Stimulated activated CD8-positive, alpha-beta memory T cell treated with anti-CD3 and anti-CD28 coated beads, Interleukin-15, amount 100 ng/mL, for 48 hours (primary cell): ENCODE data around the gene AIRE.
A peak's percentile ranks its signal among the peaks of the same experiment; 100 is the strongest.
"Not testable (repeated sequence)": the region's sequence is repeated elsewhere in the genome, so short reads cannot be mapped to it uniquely, and the experiment has no call there.

Experiments used
- DNase-seq, 2 donors: peaks; one replicate each; pipeline ENCODE4 v3.0.0-alpha.2; 2020; ENCODE audit warnings: low read depth in 2 of 2

AIRE gene

DNA sequence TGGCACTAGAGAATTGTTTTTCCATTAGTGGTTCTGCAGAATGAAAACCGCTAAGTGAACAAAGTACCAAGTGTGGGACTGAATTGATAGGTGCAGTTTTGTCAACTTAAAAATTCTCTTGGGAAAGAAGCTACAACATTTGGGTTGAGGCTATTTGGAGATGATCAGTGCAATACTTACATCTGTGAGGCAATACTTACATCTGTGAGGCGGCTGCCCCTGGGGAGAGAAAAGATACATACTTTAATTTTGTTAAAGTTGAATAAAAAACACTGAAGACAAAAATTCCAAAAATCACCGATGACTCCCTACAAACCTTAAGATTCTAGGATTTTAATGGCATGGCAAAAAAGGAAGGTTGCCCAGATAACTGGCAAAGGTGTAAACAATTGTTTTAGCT lies 51.8 kb downstream of the AIRE start:
- no peak for DNase-seq

DNA sequence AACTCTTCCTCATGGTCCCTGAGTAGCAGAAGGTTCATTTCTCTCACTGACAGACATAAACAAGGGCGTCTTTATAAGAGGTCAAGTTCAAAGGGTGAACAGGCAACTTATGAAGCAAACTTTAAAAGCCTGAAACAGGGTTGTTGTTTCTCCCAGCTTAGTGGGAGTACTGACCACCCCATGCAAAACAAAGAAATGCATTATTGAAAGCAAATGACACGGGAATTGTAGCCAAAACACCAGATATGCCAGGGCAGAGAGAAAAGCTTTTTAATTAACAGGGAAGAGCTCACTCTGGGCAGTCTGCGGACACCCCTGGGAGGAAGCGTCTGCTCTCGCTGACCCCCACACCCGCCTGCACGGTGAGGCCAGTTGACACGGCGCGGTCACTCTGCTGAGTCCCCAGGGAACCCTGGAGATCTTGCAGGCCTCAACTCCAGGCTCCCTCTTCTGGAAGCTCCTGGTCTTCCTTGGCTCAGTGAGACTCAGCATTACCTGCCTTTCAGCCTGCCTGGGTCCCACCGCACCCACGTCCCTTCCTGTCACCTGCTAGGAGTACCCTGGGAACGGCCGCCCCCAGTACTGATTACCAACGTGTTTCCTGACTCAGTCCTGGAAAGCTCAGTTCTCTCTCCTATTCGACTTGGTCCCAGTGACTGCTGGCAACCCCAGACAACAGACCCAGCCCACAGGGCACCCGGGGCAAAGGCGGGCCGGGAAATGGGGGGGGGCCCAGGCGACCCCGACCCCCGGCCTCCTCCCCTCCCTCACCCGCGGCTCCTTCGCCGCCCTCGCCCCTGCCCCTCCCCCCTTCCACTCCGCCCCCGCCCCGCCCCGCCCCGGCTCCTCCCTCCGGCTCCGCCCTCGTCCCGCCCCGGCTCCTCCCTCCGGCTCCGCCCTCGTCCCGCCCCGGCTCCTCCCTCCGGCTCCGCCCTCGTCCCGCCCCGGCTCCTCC lies 52.5 kb downstream of the AIRE start:
- DNase-seq = peak in 1 of 2 donors; percentile 10

GRCh38 chr21:44338971-44339910 lies 53.6 kb downstream of the AIRE start, which contains the start of gene CFAP410:
Gene CFAP410 (minus strand): TSS chr21:44339390. CDS start chr21:44339194, 196 bp downstream.
- DNase-seq = peak; percentile 93 to 95

- not testable (repeated sequence) for DNase-seq
Measured at GRCh38 chr21:44341726-44342458, 56.2 kb downstream of the AIRE start.

GRCh38 chr21:44342981-44343380 lies 57.3 kb downstream of the AIRE start:
- not testable (repeated sequence) for DNase-seq

DNA sequence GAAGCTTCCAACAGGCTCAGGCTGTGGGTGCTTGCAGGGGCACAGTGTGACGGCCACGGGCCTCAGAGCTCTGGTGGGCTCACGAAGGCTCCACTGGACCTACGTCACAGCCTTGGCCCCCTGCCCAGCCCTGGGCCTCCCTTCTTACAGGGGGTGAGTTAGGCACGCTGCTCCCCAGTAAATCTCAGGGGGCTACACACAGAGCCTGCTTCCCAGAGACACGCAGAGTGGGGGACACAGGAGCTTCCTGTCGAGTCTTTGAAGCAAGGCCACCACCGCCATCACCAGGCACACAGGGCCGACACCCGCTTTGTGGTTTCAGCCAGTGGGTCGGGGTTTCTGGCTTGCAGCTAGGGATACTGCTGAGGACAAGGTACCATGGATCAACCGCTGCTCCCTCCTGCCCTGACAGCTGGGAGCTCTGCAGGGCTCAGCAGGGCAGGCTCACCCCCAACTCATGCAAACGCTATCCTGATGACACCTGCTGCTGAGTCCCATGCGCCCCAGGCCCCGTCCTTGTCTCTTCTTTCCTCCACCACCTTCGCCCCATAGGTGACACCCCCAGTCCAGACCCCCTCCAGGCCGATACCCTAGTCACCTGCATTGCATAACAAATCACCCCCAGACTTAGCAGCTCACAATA lies 59.0 kb downstream of the AIRE start:
- DNase-seq = no peak

- no peak for DNase-seq
Measured at GRCh38 chr21:44345495-44345894, 59.8 kb downstream of the AIRE start.

DNA sequence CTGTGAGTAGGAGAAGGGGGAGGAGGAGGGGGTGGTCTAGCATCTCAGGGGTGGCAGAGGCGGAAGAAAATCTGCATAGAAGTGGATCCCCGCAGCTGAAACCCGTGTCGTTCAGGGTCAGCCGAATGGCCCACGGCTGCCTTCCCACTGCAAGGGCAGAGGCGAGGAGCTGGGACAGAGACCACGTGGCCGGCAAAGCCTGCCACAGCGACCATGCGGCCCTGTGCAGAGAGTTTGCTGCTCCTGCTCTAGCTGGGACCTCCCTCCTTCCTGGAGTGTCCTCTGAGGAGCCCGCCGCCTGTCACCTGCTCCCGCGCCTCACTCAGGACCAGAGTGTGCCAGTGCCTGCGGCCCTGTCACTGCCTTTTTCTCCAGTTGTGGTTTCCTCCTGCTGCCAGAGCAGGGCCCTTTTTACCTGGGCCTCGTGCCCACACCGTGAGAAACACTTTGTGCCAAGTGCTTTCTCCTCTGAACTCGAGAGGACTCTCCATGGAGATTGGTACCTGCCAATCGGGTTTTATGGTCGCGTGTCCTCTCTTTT lies 62.3 kb downstream of the AIRE start:
- DNase-seq = no peak
